Adipocyte (in vitro differentiated cells): ENCODE measurements around the gene MCF2L2.

Source experiments
- DNase-seq: peaks from one replicate; pipeline ENCODE4 v3.0.0-alpha.2; 2015; ENCODE audit warnings: low read depth
- H3K27me3 ChIP-seq: replicated peaks from 2 replicates; pipeline ENCODE4 v1.7.0; 2013; ENCODE audit warnings: mild to moderate bottlenecking, low read length, moderate library complexity; ENCODE audit not compliant: control insufficient read depth, insufficient read depth
- H3K36me3 ChIP-seq: 2 replicates; pipeline ENCODE4 v1.7.0; 2013; ENCODE audit warnings: low read length, mild to moderate bottlenecking, moderate library complexity; ENCODE audit not compliant: control insufficient read depth, insufficient read depth, severe bottlenecking
- H3K4me1 ChIP-seq: 2 replicates; pipeline ENCODE4 v1.7.0; 2013; ENCODE audit warnings: mild to moderate bottlenecking, low read length, moderate library complexity; ENCODE audit not compliant: control insufficient read depth, insufficient read depth
- H3K4me3 ChIP-seq: 2 replicates; pipeline ENCODE4 v1.7.0; 2013; ENCODE audit warnings: mild to moderate bottlenecking, low read length, moderate library complexity
- H3K9ac ChIP-seq: 2 replicates; pipeline ENCODE4 v1.7.0; 2013; ENCODE audit warnings: mild to moderate bottlenecking, low read length, moderate library complexity
- H3K9me3 ChIP-seq: 2 replicates; pipeline ENCODE4 v1.7.0; 2013; ENCODE audit warnings: mild to moderate bottlenecking, low read length, moderate library complexity; ENCODE audit not compliant: control insufficient read depth

Gene MCF2L2

DNA sequence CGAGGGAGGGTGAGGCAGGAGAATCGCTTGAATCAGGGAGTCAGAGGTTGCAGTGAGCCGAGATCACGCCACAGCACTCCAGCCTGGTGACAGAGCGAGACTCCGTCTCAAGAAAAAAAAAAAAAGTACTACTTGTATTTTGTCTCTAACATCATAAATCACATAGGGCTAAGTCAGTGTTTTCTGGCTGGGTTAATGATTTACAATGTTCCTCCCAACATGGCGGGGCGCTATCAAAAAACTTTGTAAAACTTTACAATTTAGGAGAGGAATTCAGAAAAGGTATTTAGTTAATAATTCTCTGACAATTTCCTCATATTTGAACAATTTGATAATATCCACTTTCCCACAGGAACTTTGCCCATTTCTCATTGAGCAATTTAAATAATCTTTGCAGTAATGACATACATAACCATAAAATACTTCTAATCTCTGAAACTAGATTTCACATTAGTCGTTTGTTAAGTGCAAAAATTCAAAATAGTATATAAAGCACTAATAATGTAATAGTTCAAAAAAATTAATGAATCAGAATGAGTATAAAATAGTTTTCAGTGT is 202.0 kb downstream of the MCF2L2 start:
- Histone ChIP-seq H3K4me1 (no peaks in the 10 kb centered on the region), H3K27me3 (peaks cover 12% of the 10 kb centered on the region), H3K4me3 (no peak overlapping the region), H3K36me3 (no peaks in the 10 kb centered on the region), H3K9me3 (no peaks in the 10 kb centered on the region), H3K9ac (no peak overlapping the region)
- DNase-seq = no peak

- H3K36me3 ChIP-seq = no peaks in the 10 kb centered on the region
- peaks cover 11% of the 10 kb centered on the region for H3K27me3 ChIP-seq
- DNase-seq = no peak
- no peak overlapping the region for H3K4me3 ChIP-seq
- no peaks in the 10 kb centered on the region for H3K9me3 ChIP-seq
- no peaks in the 10 kb centered on the region for H3K4me1 ChIP-seq
- no peak overlapping the region for H3K9ac ChIP-seq
These were observed 204.0 kb downstream of the MCF2L2 start for GRCh38 chr3:183224180-183224970.

DNA sequence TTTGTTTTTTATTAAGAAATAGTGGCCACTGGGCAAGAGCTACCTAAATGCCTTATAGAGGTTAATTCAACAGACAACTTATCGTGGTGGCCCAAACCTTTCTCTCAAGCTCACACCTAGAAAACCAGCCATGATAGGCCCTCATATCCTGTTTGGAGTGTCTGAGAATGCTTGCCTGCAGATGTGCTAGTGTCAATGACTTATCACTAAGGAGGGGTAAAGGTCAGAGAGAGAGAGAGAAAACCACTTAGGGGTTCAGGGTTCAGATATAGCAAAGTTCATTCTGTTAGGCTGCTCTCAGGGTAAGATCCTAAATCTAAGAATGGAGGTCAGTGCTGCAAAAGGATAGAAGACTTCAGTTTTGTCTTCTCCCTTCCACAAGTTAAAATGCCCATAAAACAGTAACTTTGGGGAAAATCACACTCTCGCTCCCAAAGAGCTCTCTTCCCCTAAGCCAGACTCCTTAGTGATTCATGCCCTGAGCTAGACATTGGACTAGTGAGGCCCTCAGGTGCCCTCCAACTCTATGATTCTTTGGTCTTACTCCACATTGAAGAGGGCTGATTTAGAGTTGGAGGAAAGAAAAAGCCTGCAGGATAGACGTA is 205.7 kb downstream of the MCF2L2 start:
- Histone ChIP-seq H3K4me3 (no peak overlapping the region), H3K4me1 (no peaks in the 10 kb centered on the region), H3K27me3 (peaks cover 14% of the 10 kb centered on the region), H3K36me3 (no peaks in the 10 kb centered on the region), H3K9me3 (no peaks in the 10 kb centered on the region), H3K9ac (no peak overlapping the region)
- DNase-seq = no peak

GRCh38 chr3:183220828-183221227 is 207.6 kb downstream of the MCF2L2 start:
- Histone ChIP-seq H3K9me3 (no peaks in the 10 kb centered on the region), H3K9ac (no peak overlapping the region), H3K27me3 (peaks cover 19% of the 10 kb centered on the region), H3K4me3 (no peak overlapping the region), H3K4me1 (no peaks in the 10 kb centered on the region), H3K36me3 (no peaks in the 10 kb centered on the region)
- DNase-seq = no peak

DNA sequence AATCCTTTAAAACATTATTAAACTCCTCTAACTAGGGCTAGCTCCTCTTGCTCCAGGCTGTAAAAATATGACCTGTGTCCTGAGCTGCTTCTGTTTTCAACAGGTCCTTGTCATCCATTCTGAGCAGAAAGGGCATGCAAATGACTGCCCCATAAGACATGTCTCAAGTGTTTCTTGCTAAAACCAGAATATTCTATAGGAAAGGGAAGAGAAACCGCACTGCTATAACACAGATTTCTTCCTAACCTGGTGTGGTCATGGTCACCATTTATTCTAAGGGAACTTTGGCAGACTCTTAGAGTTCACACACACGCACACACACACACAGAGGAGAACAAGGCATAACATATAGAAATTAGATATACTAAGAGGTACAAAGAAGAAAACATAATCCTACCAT is 209.6 kb downstream of the MCF2L2 start:
- no peaks in the 10 kb centered on the region for H3K4me1 ChIP-seq
- no peaks in the 10 kb centered on the region for H3K36me3 ChIP-seq
- no peak overlapping the region for H3K4me3 ChIP-seq
- H3K9ac ChIP-seq = no peak overlapping the region
- DNase-seq = no peak
- H3K27me3 ChIP-seq = peaks cover 21% of the 10 kb centered on the region
- H3K9me3 ChIP-seq = no peaks in the 10 kb centered on the region

DNA sequence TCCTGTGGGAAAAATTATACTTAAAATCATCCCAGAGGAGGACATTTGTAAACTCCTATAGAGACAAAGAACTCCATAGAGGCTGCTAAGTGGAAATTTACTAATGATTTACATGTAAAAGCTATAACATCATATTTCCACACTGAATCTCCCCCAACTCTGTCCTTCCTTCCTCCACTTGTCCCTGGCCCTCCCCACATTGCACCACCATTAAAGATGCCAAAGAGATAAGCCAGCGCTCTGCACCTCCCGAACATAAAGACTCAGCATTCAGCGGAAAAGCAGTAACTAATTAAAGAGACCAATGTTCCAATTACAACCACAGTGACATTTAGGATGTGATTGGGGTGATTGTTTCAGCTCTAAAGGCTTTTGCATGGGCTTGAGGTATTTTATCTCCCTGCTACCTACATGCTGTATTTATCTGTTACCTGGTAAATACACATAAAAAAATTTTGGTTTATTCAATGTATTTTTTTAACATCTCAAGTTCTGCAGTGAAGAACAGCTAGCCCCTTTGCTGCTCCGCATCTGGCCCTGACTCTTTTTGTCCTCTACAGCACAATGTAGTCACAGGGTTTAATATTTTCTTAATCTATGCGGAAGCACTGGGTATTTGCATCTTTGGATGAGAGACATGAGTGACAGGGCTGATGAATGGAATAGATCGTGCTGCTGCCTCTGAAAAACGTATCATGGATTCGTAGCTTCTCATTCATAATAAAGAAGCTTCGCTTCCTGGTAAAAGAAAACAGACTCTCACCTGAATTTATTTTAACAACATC is 210.7 kb downstream of the MCF2L2 start:
- H3K4me3 ChIP-seq = no peak overlapping the region
- H3K4me1 ChIP-seq = no peaks in the 10 kb centered on the region
- no peak for DNase-seq
- no peaks in the 10 kb centered on the region for H3K9me3 ChIP-seq
- H3K36me3 ChIP-seq = no peaks in the 10 kb centered on the region
- H3K9ac ChIP-seq = no peak overlapping the region
- H3K27me3 ChIP-seq = peaks cover 15% of the 10 kb centered on the region

- Histone ChIP-seq H3K4me1 (no peaks in the 10 kb centered on the region), H3K36me3 (no peaks in the 10 kb centered on the region), H3K9ac (no peak overlapping the region), H3K9me3 (no peaks in the 10 kb centered on the region), H3K4me3 (no peak overlapping the region), H3K27me3 (peaks cover 22% of the 10 kb centered on the region)
- no peak for DNase-seq
These were observed 212.7 kb downstream of the MCF2L2 start for GRCh38 chr3:183215591-183216202.

DNA sequence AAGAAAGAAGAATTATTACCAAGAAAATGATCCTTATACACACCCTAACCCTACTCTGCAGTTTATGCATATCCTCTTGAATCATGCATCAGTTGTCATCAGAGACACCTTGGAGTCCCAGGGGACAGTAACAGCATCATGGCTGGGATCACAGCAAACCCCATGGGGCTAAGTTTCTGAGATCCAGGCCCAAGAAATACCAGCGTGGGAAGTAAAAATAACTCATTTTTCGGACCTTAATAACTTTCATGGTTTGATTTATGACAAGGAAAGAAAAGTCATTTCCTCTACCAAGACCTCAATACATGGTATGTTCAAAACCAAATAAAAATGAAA is 214.2 kb downstream of the MCF2L2 start:
- Histone ChIP-seq H3K9me3 (no peaks in the 10 kb centered on the region), H3K27me3 (peaks cover 25% of the 10 kb centered on the region), H3K9ac (no peak overlapping the region), H3K4me3 (no peak overlapping the region), H3K4me1 (no peaks in the 10 kb centered on the region), H3K36me3 (no peaks in the 10 kb centered on the region)
- DNase-seq = no peak

DNA sequence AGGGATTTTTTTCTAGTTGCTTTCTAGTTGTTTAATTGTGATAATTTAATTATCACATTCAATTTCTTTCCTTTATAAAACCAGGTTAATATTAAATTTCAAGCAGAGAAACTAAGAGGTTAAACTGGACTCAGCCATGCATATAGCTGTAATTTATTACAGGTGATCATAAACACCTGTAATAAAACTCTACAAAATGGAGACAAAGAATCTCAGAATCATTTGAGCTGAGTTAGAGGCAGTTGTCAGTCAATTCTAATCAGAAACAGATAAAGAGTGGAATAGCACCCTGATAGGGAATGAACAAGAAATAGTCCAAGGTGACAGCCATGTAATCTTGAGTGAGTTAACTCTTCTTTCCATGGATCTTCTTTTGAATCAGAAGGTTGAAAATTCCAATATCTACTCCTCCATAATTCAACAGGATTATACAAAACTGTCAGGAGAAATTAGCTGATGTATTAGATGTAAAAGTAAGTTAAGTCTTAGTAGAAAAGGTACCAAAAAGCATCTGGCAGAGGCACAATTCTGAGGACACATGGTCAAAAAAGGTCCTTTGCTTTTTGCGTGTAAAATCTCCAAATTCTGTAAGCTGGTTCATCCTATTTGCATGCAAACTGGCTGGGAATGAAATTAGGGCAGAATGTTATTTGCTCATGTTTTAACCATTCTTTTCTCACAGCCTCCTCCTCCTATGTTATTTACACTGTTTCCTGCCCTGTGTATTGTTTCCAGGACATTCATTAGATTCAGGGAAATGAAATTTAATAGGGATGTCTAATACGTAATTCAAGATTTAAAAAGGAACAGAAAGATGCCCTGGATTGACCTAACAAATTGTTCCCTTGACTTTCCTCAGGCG is 214.8 kb downstream of the MCF2L2 start:
- no peaks in the 10 kb centered on the region for H3K4me1 ChIP-seq
- H3K36me3 ChIP-seq = no peaks in the 10 kb centered on the region
- H3K27me3 ChIP-seq = peaks cover 21% of the 10 kb centered on the region
- H3K9ac ChIP-seq = no peak overlapping the region
- H3K4me3 ChIP-seq = no peak overlapping the region
- DNase-seq = no peak
- H3K9me3 ChIP-seq = no peaks in the 10 kb centered on the region

GRCh38 chr3:183212565-183212964 is 215.9 kb downstream of the MCF2L2 start:
- no peak overlapping the region for H3K9ac ChIP-seq
- H3K27me3 ChIP-seq = peaks cover 15% of the 10 kb centered on the region
- no peak for DNase-seq
- H3K4me3 ChIP-seq = no peak overlapping the region
- H3K36me3 ChIP-seq = no peaks in the 10 kb centered on the region
- no peaks in the 10 kb centered on the region for H3K9me3 ChIP-seq
- H3K4me1 ChIP-seq = no peaks in the 10 kb centered on the region
